ENCODE data around the gene PCSK4. TPM values are rescaled to one million over a fixed set of nuclear protein-coding genes. Genes with fewer than 3 reads are reported as not detected.
A peak's percentile ranks its signal among the peaks of the same experiment; 100 is the strongest.

Gene PCSK4
- total RNA-seq, 1 donor from 2014 or later, result 4.3 TPM

GRCh38 chr19:1466018-1466460 lies 24.1 kb downstream of the PCSK4 start:
- Histone ChIP-seq H3K4me3 (no peak overlapping the region), H3K4me1 (peaks cover 32% of the 10 kb centered on the region), H3K27me3 (peaks cover 56% of the 10 kb centered on the region), H3K9me3 (no peaks in the 10 kb centered on the region), H3K36me3 (no peaks in the 10 kb centered on the region), H3K27ac (no peak overlapping the region)
- ATAC-seq (no peak), DNase-seq (no peak)
- no peak for TF ChIP-seq CTCF (IDR thresholded peaks at IDR 0.05)
- intact Hi-C loops (cut with DNase I), result no loop called here

GRCh38 chr19:1465191-1466016 lies 24.7 kb downstream of the PCSK4 start:
- Histone ChIP-seq H3K9me3 (no peaks in the 10 kb centered on the region), H3K27me3 (peaks cover 49% of the 10 kb centered on the region), H3K4me1 (peaks cover 25% of the 10 kb centered on the region), H3K36me3 (no peaks in the 10 kb centered on the region), H3K4me3 (no peak overlapping the region), H3K27ac (no peak overlapping the region)
- ATAC-seq, result peak; percentile 62
- no peak for DNase-seq
- TF ChIP-seq CTCF (IDR thresholded peaks at IDR 0.05), result peak; percentile 48
- intact Hi-C loops (cut with DNase I), result no loop called here

- DNase-seq, result no peak
- Histone ChIP-seq H3K9me3 (no peaks in the 10 kb centered on the region), H3K27me3 (peaks cover 36% of the 10 kb centered on the region), H3K4me3 (no peak overlapping the region), H3K36me3 (no peaks in the 10 kb centered on the region), H3K4me1 (no peaks in the 10 kb centered on the region), H3K27ac (no peak overlapping the region)
- no peak for TF ChIP-seq CTCF (IDR thresholded peaks at IDR 0.05)
- no peak for ATAC-seq
- intact Hi-C loops (cut with DNase I), result no loop called here
Observed at GRCh38 chr19:1461862-1462261, 28.3 kb downstream of the PCSK4 start.

DNA sequence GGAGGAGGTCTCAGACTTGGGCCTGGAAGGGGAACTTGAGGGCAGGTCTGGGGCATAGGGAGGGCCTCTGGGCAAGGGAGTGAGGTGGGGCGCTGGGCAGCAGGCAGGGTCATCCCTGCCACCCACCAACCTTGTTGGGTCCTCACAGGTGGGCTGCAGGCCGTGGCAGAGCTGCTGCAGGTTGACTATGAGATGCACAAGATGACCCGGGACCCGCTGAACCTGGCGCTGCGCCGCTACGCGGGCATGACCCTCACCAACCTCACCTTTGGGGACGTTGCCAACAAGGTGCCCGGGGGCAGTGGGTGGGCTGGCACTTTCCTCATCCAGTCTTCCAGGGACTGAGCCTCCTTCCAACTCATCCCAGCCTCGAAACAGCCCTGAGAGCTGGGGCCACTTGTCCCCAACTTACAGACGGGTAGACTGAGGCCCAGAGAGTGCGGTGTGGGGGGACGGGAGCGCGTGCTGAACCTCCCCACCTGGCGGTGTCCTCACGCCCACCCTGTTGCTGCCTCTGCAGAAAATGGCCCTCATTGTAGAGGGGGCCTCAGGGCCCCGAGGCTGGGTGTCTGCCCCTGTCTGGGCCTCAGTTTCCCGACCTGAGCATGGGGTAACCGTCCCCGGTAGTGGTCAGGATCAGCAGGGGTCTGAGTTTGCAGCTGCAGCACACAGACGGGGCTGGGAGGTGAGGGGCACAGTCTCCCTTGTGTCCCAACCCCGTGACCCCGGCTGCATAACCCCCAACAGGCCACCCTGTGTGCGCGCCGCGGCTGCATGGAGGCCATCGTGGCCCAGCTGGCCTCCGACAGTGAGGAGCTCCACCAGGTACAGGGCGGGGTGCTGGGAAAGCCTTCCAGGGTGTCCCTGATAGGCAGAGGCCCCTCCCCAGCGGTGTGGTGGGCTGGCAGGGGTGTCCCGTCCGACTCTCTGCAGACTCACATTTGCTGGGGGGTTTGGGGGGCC lies 29.8 kb downstream of the PCSK4 start:
- intact Hi-C loops (cut with DNase I), result no loop called here
- ATAC-seq (no peak), DNase-seq (no peak)
- H3K4me3 ChIP-seq, result no peak overlapping the region
- no peak overlapping the region for H3K27ac ChIP-seq
- peaks cover 2% of the 10 kb centered on the region for H3K4me1 ChIP-seq
- no peak for TF ChIP-seq CTCF (IDR thresholded peaks at IDR 0.05)
- H3K36me3 ChIP-seq, result no peaks in the 10 kb centered on the region
- peaks cover 34% of the 10 kb centered on the region for H3K27me3 ChIP-seq
- H3K9me3 ChIP-seq, result no peaks in the 10 kb centered on the region

GRCh38 chr19:1459479-1459878 lies 30.7 kb downstream of the PCSK4 start:
- Histone ChIP-seq H3K4me3 (no peak overlapping the region), H3K27ac (no peak overlapping the region), H3K27me3 (peaks cover 38% of the 10 kb centered on the region), H3K4me1 (peaks cover 7% of the 10 kb centered on the region), H3K9me3 (no peaks in the 10 kb centered on the region), H3K36me3 (no peaks in the 10 kb centered on the region)
- DNase-seq (no peak), ATAC-seq (no peak)
- intact Hi-C loops (cut with DNase I), result no loop called here
- TF ChIP-seq CTCF (IDR thresholded peaks at IDR 0.05), result no peak

Measured in upper lobe of right lung (tissue), 1 donor.